ENCODE measurements around the gene CLGN.
"Not testable (repeated sequence)": the region's sequence is repeated elsewhere in the genome, so short reads cannot be mapped to it uniquely, and the experiment has no call there.

Gene CLGN, protein sequence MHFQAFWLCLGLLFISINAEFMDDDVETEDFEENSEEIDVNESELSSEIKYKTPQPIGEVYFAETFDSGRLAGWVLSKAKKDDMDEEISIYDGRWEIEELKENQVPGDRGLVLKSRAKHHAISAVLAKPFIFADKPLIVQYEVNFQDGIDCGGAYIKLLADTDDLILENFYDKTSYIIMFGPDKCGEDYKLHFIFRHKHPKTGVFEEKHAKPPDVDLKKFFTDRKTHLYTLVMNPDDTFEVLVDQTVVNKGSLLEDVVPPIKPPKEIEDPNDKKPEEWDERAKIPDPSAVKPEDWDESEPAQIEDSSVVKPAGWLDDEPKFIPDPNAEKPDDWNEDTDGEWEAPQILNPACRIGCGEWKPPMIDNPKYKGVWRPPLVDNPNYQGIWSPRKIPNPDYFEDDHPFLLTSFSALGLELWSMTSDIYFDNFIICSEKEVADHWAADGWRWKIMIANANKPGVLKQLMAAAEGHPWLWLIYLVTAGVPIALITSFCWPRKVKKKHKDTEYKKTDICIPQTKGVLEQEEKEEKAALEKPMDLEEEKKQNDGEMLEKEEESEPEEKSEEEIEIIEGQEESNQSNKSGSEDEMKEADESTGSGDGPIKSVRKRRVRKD

GRCh38 chr4:140427106-140427918, at the start of gene CLGN:
Gene CLGN, minus strand, starts transcription at chr4:140427648. Its CDS starts 14,570 bp downstream, at chr4:140413078.
- peak in 1 of 2 donors; percentile 13 for DNase-seq (ENCODE audit: low read depth in 2 of 2)

- no peak for DNase-seq (ENCODE audit: low read depth in 2 of 2)
These were observed 44.7 kb upstream of the CLGN start for GRCh38 chr4:140472156-140472555.

- no peak for DNase-seq (ENCODE audit: low read depth in 2 of 2)
These were observed 42.6 kb upstream of the CLGN start for GRCh38 chr4:140469791-140470733.

GRCh38 chr4:140466146-140466545, 38.7 kb upstream of the CLGN start:
- no peak for DNase-seq (ENCODE audit: low read depth in 2 of 2)

- no peak for DNase-seq (ENCODE audit: low read depth in 2 of 2)
These were observed 36.2 kb upstream of the CLGN start for GRCh38 chr4:140463614-140464013.

- DNase-seq (ENCODE audit: low read depth in 2 of 2), result no peak
These were observed 35.7 kb upstream of the CLGN start for GRCh38 chr4:140463182-140463581.

GRCh38 chr4:140450352-140450751, 22.9 kb upstream of the CLGN start:
- no peak for DNase-seq (ENCODE audit: low read depth in 2 of 2)

GRCh38 chr4:140448830-140449229, 21.4 kb upstream of the CLGN start:
- DNase-seq (ENCODE audit: low read depth in 2 of 2), result no peak

GRCh38 chr4:140448162-140448561, 20.7 kb upstream of the CLGN start:
- no peak for DNase-seq (ENCODE audit: low read depth in 2 of 2)

- DNase-seq (ENCODE audit: low read depth in 2 of 2), result not testable (repeated sequence)
These were observed 16.9 kb upstream of the CLGN start for GRCh38 chr4:140444347-140444746.

DNA sequence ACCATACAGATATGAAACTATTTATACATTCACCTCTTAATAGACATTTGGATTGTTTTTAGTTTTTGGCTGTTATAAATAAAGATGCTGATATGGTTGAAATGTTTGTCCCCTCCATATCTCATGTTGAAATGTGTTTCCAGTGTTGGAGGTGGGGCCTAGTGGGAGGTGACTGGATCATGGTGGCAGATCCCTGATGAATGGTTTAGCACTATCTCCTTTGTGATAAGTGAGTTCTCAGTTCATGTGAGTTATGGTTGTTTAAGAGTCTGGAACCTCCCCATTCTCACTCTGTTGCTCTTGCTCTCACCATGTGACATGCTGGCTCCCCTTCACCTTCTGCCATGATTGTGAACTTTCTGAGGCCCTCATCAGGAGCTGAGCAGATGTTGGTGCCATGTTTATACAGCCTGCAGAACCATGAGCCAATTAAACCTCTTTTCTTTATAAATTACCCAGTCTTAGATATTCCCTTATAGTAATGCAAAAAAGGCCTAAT, 12.2 kb upstream of the CLGN start:
- no peak for DNase-seq (ENCODE audit: low read depth in 2 of 2)

GRCh38 chr4:140427919-140428471, 547 bp upstream of the CLGN start:
- no peak for DNase-seq (ENCODE audit: low read depth in 2 of 2)

DNA sequence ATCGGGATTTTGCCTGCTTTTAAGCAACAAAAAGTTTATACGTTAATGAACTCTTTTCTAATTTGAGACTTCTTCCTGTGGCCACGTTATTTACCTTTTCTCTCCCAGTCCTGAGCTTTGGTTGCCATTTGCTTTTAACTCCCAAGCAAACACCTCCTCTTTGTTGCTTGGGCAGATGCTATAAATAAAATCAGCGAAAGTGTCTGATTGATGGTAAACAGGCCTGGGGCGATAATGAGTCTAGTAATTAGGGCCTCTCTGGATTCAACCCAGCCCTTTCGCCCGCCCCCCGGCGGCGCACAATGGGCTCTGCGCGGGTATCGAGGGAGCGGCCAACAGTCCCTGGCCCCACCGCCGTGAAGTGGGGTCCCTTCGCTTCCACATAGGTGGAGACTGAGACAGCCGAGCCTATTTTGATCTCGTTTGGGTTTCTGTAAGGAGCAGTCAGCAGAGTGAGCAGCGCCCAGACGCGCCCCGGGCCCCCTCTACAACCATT, 790 bp downstream of the CLGN start:
- DNase-seq (ENCODE audit: low read depth in 2 of 2), result no peak

- DNase-seq (ENCODE audit: low read depth in 2 of 2), result no peak
These were observed 4.3 kb downstream of the CLGN start for GRCh38 chr4:140423106-140423505.

DNA sequence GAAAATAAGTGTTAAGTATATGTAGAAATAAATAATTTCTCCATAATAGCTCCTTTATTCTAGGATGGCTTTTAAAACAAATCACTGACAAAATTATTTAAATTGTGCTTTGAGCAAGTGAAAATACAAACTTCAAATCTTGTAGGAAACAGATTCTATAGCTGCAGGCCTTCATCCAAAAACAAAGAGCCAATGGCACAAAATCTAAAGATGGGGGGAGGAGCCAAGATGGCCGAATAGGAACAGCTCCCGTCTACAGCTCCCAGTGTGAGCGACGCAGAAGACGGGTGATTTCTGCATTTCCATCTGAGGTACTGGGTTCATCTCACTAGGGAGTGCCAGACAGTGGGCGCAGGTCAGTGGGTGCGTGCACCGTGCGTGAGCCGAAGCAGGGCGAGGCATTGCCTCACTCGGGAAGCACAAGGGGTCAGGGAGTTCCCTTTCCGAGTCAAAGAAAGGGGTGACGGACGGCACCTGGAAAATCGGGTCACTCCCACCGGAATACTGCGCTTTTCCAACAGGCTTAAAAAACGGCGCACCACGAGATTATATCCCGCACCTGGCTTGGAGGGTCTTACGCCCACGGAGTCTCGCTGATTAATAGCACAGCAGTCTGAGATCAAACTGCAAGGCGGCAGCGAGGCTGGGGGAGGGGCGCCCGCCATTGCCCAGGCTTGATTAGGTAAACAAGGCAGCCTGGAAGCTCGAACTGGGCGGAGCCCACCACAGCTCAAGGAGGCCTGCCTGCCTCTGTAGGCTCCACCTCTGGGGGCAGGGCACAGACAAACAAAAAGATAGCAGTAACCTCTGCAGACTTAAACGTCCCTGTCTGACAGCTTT, 14.1 kb downstream of the CLGN start:
- DNase-seq (ENCODE audit: low read depth in 2 of 2), result not testable (repeated sequence)

- no peak for DNase-seq (ENCODE audit: low read depth in 2 of 2)
These were observed 18.5 kb downstream of the CLGN start for GRCh38 chr4:140408974-140409373.

- DNase-seq (ENCODE audit: low read depth in 2 of 2), result no peak
These were observed 21.2 kb downstream of the CLGN start for GRCh38 chr4:140406292-140406691.

DNA sequence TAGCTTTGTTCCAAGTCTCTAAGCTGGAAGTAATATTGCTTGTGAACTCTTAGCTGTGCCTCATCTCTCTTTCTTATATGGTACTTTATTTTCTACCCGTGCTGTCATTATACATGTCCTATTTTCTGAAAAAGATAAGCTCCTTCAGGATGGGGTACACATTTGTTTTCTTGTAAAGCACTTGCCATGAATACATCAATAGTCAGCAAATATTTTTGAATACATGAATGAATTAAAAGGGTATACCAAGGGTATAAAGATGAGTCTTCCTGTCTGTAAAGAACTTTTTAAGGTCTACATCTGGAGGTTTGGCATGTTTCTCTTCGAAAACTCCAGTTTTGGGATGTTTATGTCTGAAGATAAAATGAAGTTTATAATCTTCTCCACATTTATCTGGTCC, 27.3 kb downstream of the CLGN start:
- no peak for DNase-seq (ENCODE audit: low read depth in 2 of 2)

GRCh38 chr4:140395668-140396067, 31.8 kb downstream of the CLGN start:
- DNase-seq (ENCODE audit: low read depth in 2 of 2), result no peak

GRCh38 chr4:140388015-140388414, 39.4 kb downstream of the CLGN start:
- no peak for DNase-seq (ENCODE audit: low read depth in 2 of 2)
